BLaER1 (cell line): Measurements from ENCODE around the gene TOLLIP.

Experiments
- H3K27ac ChIP-seq: shearing (Covaris generic); formaldehyde crosslinking; 2 replicates; pipeline ENCODE4 v1.8.1; 2022
- H3K27me3 ChIP-seq: shearing (Covaris generic); formaldehyde crosslinking; 2 replicates; pipeline ENCODE4 v1.8.1; 2022
- H3K36me3 ChIP-seq: shearing (Covaris generic); formaldehyde crosslinking; 2 replicates; pipeline ENCODE4 v1.8.1; 2022
- H3K4me1 ChIP-seq: shearing (Covaris generic); formaldehyde crosslinking; 2 replicates; pipeline ENCODE4 v1.8.1; 2022
- H3K4me2 ChIP-seq: shearing (Covaris generic); formaldehyde crosslinking; 2 replicates; pipeline ENCODE4 v1.8.1; 2022
- H3K4me3 ChIP-seq: shearing (Covaris generic); formaldehyde crosslinking; 2 replicates; pipeline ENCODE4 v1.8.1; 2022
- H3K9ac ChIP-seq: shearing (Covaris generic); formaldehyde crosslinking; 2 replicates; pipeline ENCODE4 v1.8.1; 2022
- H3K9me3 ChIP-seq: shearing (Covaris generic); formaldehyde crosslinking; 2 replicates; pipeline ENCODE4 v1.8.1; 2022
- H4K20me1 ChIP-seq: shearing (Covaris generic); formaldehyde crosslinking; 2 replicates; pipeline ENCODE4 v1.8.1; 2022
- Cebpa-rat ChIP-seq: shearing (Covaris generic); IDR thresholded peaks from 2 replicates; pipeline ENCODE4 v1.8.1; 2022

Gene TOLLIP

GRCh38 chr11:1305063-1305495 is 4.4 kb downstream of the TOLLIP start:
- no peak overlapping the region for H3K27ac ChIP-seq
- H3K9ac ChIP-seq, result 0 out of 2 replicates have a peak overlapping the region, but pooled peaks have one; percentile 27
- H3K4me3 ChIP-seq, result no peak overlapping the region
- H3K4me2 ChIP-seq, result peak overlapping the region; percentile 99
- H3K9me3 ChIP-seq, result no peaks in the 10 kb centered on the region; the same call in 1 of the 2 replicates
- H4K20me1 ChIP-seq, result peaks cover 91% of the 10 kb centered on the region
- H3K4me1 ChIP-seq, result peaks cover 51% of the 10 kb centered on the region
- peaks cover 47% of the 10 kb centered on the region for H3K36me3 ChIP-seq
- no peaks in the 10 kb centered on the region for H3K27me3 ChIP-seq
- no peak for TF ChIP-seq Cebpa-rat

DNA sequence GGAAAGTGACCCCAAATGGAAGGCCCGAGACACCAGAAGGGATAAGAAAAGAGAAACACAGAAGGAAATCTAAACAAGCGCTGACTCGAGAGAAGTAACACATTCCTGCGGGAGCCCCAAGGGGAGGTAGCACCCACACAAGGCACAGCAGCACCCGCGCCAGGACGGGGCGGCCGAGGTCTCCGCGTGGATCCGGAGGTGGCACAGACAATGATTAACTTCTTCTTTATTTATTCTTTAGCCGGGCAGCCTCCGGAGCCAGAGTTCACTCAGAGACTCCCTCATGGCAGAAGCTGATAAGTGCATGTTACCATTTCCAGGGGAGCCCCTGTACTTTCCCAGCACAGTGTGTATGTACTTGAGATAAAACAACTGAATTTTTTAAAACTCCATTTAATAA is 5.1 kb downstream of the TOLLIP start:
- TF ChIP-seq Cebpa-rat, result no peak
- H3K4me1 ChIP-seq, result peaks cover 52% of the 10 kb centered on the region
- H3K4me3 ChIP-seq, result no peak overlapping the region
- no peak overlapping the region for H3K9ac ChIP-seq
- no peaks in the 10 kb centered on the region for H3K27me3 ChIP-seq
- no peak overlapping the region for H3K27ac ChIP-seq
- peaks cover 98% of the 10 kb centered on the region for H4K20me1 ChIP-seq
- H3K36me3 ChIP-seq, result peaks cover 47% of the 10 kb centered on the region
- peak overlapping the region; percentile 99; the same call in 1 of the 2 replicates for H3K4me2 ChIP-seq
- H3K9me3 ChIP-seq, result no peaks in the 10 kb centered on the region

GRCh38 chr11:1303973-1304372 is 5.5 kb downstream of the TOLLIP start:
- no peak for TF ChIP-seq Cebpa-rat
- Histone ChIP-seq H4K20me1 (peaks cover 100% of the 10 kb centered on the region), H3K4me3 (no peak overlapping the region), H3K36me3 (peaks cover 47% of the 10 kb centered on the region), H3K9ac (no peak overlapping the region), H3K27me3 (no peaks in the 10 kb centered on the region), H3K4me2 (no peak overlapping the region), H3K4me1 (peaks cover 56% of the 10 kb centered on the region), H3K27ac (no peak overlapping the region), H3K9me3 (no peaks in the 10 kb centered on the region)

- no peak for TF ChIP-seq Cebpa-rat
- Histone ChIP-seq H3K36me3 (peaks cover 48% of the 10 kb centered on the region), H3K9ac (0 out of 2 replicates have a peak overlapping the region, but pooled peaks have one; percentile 29), H3K27ac (no peak overlapping the region), H3K9me3 (no peaks in the 10 kb centered on the region), H4K20me1 (peaks cover 100% of the 10 kb centered on the region), H3K4me3 (no peak overlapping the region), H3K4me1 (peaks cover 56% of the 10 kb centered on the region), H3K27me3 (no peaks in the 10 kb centered on the region), H3K4me2 (no peak overlapping the region)
Measured at GRCh38 chr11:1303126-1303821, 6.2 kb downstream of the TOLLIP start.

- Histone ChIP-seq H3K4me2 (no peak overlapping the region), H3K9me3 (no peaks in the 10 kb centered on the region), H3K36me3 (peaks cover 53% of the 10 kb centered on the region)
Measured at GRCh38 chr11:1302461-1303125, 6.8 kb downstream of the TOLLIP start.

DNA sequence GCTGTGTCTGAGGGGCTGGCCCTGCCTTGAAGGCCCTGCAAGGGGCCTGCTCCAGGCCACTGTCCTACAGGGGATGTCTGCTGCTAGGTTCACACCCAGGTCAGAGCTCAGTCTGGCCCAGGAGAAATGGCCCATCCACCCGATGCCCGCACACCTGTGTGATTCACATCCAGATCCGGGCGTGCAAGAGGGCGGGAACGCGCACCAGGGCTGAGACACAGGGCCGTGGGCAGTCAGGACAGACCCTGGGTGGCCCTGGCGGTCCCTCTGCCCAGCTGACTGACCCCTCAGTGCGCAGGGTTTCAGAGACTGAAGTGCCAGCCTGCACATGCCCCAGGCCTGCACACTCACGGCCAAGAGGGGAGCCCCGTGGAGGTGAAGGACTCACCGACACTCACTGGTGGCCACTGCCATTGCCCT is 7.4 kb downstream of the TOLLIP start:
- Histone ChIP-seq H4K20me1 (peaks cover 100% of the 10 kb centered on the region), H3K4me2 (no peak overlapping the region), H3K27ac (0 out of 2 replicates have a peak overlapping the region, but pooled peaks have one; percentile 2), H3K4me3 (no peak overlapping the region), H3K36me3 (peaks cover 53% of the 10 kb centered on the region), H3K9me3 (no peaks in the 10 kb centered on the region), H3K27me3 (no peaks in the 10 kb centered on the region), H3K9ac (0 out of 2 replicates have a peak overlapping the region, but pooled peaks have one; percentile 29), H3K4me1 (peaks cover 53% of the 10 kb centered on the region)
- TF ChIP-seq Cebpa-rat, result no peak

More at GRCh38 chr11:1302461-1303125, 6.8 kb downstream of the TOLLIP start:
- H3K27me3 ChIP-seq, result no peaks in the 10 kb centered on the region
- H3K27ac ChIP-seq, result 0 out of 2 replicates have a peak overlapping the region, but pooled peaks have one; percentile 2
- H4K20me1 ChIP-seq, result peaks cover 100% of the 10 kb centered on the region
- H3K9ac ChIP-seq, result 0 out of 2 replicates have a peak overlapping the region, but pooled peaks have one; percentile 29
- no peak for TF ChIP-seq Cebpa-rat
- peaks cover 56% of the 10 kb centered on the region for H3K4me1 ChIP-seq
- no peak overlapping the region for H3K4me3 ChIP-seq

GRCh38 chr11:1301220-1302000 is 8.0 kb downstream of the TOLLIP start:
- Histone ChIP-seq H3K9ac (no peak overlapping the region), H3K27me3 (no peaks in the 10 kb centered on the region), H3K27ac (no peak overlapping the region), H3K4me2 (no peak overlapping the region), H3K4me3 (no peak overlapping the region), H3K9me3 (no peaks in the 10 kb centered on the region), H3K36me3 (peaks cover 54% of the 10 kb centered on the region), H3K4me1 (peaks cover 47% of the 10 kb centered on the region), H4K20me1 (peaks cover 100% of the 10 kb centered on the region)
- TF ChIP-seq Cebpa-rat, result no peak

- no peak overlapping the region for H3K4me3 ChIP-seq
- H3K9me3 ChIP-seq, result no peaks in the 10 kb centered on the region
- 0 out of 2 replicates have a peak overlapping the region, but pooled peaks have one; percentile 29 for H3K9ac ChIP-seq
- H3K36me3 ChIP-seq, result peaks cover 58% of the 10 kb centered on the region
- H3K4me1 ChIP-seq, result peaks cover 39% of the 10 kb centered on the region
- H4K20me1 ChIP-seq, result peaks cover 100% of the 10 kb centered on the region
- no peak for TF ChIP-seq Cebpa-rat
- no peak overlapping the region for H3K27ac ChIP-seq
- no peak overlapping the region for H3K4me2 ChIP-seq
- no peaks in the 10 kb centered on the region for H3K27me3 ChIP-seq
Measured at GRCh38 chr11:1300569-1301187, 8.8 kb downstream of the TOLLIP start.

DNA sequence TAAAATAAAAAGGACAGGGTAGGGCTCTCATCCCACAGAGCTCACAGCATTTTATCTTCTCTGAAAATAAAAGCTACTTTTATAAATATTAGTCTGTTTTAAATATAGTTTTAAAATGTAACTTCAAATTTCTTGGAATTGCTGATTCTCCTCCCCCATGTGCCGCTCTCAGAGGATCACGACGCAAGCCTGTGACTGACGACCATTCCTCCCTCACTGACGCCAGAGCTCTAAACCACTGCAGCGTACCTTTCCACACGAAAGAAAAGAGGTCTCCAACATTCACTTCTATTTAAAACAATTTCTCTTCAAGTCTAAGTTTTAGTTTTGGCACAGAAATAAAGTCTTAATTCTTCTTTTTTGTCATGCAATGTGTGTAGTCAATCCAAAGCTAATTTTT is 9.3 kb downstream of the TOLLIP start:
- H3K9me3 ChIP-seq, result no peaks in the 10 kb centered on the region
- no peaks in the 10 kb centered on the region for H3K27me3 ChIP-seq
- peaks cover 58% of the 10 kb centered on the region for H3K36me3 ChIP-seq
- peaks cover 34% of the 10 kb centered on the region for H3K4me1 ChIP-seq
- H3K27ac ChIP-seq, result no peak overlapping the region
- H3K9ac ChIP-seq, result no peak overlapping the region
- no peak overlapping the region for H3K4me3 ChIP-seq
- no peak for TF ChIP-seq Cebpa-rat
- H4K20me1 ChIP-seq, result peaks cover 100% of the 10 kb centered on the region
- no peak overlapping the region for H3K4me2 ChIP-seq
